PC-3 (cell line): Measurements from ENCODE around the gene NDUFS5.

ENCODE experiments used
- EZH2 ChIP-seq: fragments of 300-600 bp; sonication (generic); IDR thresholded peaks from one replicate; pipeline ENCODE4 v1.6.1; 2017; ENCODE audit warnings: antibody characterized with exemption, mild to moderate bottlenecking, low read length; ENCODE audit not compliant: unreplicated experiment
- TF ChIP-seq, protein P1 (sequence below): fragments of 300-600 bp; sonication (generic); conservative IDR thresholded peaks from 2 replicates; pipeline ENCODE4 v1.5.1; 2017; ENCODE audit warnings: antibody characterized with exemption, low read depth, mild to moderate bottlenecking, low read length

DNA sequence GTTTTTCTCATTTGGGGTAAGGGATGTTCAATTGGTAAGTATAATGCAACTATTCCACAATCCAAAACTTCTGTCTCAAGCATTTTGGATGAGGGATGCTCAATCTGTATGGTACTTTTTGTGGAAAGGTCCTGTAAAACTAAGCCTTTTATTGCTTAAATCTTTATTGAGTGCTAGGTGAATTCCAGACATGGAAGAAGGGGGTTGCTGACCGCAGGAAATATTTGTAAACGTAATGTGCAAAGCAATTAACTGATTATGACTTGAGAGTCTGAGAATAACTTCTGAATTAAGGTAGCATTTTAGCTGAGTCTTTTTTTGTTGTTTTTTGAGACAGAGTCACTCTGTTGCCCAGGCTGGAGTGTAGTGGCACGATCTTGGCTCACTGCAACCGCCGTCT is 32.0 kb upstream of the NDUFS5 start:
- TF ChIP-seq, protein P1, sequence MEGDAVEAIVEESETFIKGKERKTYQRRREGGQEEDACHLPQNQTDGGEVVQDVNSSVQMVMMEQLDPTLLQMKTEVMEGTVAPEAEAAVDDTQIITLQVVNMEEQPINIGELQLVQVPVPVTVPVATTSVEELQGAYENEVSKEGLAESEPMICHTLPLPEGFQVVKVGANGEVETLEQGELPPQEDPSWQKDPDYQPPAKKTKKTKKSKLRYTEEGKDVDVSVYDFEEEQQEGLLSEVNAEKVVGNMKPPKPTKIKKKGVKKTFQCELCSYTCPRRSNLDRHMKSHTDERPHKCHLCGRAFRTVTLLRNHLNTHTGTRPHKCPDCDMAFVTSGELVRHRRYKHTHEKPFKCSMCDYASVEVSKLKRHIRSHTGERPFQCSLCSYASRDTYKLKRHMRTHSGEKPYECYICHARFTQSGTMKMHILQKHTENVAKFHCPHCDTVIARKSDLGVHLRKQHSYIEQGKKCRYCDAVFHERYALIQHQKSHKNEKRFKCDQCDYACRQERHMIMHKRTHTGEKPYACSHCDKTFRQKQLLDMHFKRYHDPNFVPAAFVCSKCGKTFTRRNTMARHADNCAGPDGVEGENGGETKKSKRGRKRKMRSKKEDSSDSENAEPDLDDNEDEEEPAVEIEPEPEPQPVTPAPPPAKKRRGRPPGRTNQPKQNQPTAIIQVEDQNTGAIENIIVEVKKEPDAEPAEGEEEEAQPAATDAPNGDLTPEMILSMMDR: no peak
- TF ChIP-seq EZH2: no peak
